Measurements from ENCODE around the gene HSD17B8. TPM values are rescaled to one million over a fixed set of nuclear protein-coding genes. Genes with fewer than 3 reads are reported as not detected.

Gene HSD17B8
- total RNA-seq, 2 donors from 2014 or later = 10.3 to 31.4 TPM

DNA sequence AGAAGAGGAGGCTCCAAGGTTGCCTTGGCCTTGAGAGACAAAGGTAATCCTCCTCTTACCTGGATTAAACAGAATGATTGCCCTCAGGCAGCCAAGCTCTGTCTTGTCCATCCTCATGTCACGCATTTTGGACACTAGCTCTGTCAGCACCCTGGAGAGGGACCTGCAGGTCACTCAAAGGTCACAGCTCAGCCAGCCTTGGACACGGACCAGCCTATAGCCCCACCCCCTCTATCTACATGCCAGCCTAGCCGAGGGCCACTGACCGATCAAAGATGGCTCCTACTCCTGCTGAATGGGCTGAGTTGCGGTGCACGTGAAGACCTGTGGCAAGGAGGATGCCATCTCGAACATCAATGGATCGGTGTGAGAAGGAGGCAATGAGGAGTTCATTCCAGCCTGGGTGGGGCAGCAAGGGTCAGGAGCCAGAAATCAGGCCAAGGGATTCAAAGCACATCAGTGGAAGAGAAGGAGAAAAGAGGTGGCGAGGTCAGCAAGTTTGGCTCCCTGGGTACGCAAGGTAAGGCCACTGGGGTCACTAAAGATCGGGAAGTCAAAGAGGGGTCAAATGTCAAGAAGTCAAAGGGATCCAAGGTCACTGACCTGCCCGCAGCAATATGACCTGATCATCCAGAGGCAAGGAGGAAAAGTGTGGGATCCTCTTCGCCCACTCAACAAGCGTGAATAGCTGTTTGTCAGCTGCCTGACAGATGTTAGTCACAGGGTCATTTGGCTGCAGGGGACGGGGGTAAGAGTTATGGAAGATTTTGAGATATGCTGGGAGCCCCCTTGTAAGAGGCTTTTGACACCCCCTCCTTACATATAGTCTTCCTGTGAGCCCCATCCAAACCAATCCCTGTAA lies 8.9 kb upstream of the HSD17B8 start:
- Histone ChIP-seq H3K36me3 (peaks cover 29% of the 10 kb centered on the region), H3K9me3 (no peaks in the 10 kb centered on the region), H3K27ac (no peak overlapping the region), H3K4me3 (no peak overlapping the region), H3K27me3 (no peaks in the 10 kb centered on the region), H3K4me1 (peaks cover 0 to 51% of the 10 kb centered on the region in 2 donors)
- no peak for DNase-seq (ENCODE audit: low spot score)
- TF ChIP-seq, protein P1, sequence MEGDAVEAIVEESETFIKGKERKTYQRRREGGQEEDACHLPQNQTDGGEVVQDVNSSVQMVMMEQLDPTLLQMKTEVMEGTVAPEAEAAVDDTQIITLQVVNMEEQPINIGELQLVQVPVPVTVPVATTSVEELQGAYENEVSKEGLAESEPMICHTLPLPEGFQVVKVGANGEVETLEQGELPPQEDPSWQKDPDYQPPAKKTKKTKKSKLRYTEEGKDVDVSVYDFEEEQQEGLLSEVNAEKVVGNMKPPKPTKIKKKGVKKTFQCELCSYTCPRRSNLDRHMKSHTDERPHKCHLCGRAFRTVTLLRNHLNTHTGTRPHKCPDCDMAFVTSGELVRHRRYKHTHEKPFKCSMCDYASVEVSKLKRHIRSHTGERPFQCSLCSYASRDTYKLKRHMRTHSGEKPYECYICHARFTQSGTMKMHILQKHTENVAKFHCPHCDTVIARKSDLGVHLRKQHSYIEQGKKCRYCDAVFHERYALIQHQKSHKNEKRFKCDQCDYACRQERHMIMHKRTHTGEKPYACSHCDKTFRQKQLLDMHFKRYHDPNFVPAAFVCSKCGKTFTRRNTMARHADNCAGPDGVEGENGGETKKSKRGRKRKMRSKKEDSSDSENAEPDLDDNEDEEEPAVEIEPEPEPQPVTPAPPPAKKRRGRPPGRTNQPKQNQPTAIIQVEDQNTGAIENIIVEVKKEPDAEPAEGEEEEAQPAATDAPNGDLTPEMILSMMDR (IDR thresholded peaks at IDR 0.05) = no peak

DNA sequence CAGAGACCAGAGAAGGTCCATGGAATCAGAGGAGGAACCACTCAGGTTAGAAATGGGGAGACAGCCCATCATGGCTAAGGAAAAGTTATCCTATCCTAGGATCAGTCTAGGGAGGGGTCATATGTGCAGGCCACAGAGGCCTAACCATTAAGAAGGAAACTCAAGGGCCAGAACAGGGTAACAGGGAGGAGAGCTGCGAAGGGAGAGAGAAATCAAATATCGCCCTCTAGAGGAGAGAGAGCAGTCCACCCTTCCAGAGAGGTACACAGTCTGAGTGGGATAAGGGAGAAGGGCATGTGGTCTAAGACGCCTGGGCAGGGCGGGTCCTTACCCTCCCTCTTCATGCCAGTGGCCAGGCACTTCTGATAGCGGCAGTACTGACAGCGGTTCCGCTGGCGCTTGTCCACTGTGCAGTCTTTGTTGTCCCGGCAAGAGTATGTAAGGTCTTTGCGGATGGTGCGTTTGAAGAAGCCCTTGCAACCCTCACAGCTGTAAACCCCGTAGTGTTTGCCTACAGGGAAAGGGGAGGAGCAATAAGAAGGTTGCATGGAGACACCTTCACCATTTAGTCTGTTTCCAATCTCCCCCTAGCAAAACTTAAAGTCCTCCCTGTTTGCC lies 6.9 kb upstream of the HSD17B8 start:
- Histone ChIP-seq H3K36me3 (peaks cover 39% of the 10 kb centered on the region), H3K27ac (peak overlapping the region in 1 of 2 donors; percentile 15), H3K9me3 (no peaks in the 10 kb centered on the region), H3K27me3 (no peaks in the 10 kb centered on the region), H3K4me3 (no peak overlapping the region), H3K4me1 (peaks cover 0 to 49% of the 10 kb centered on the region in 2 donors)
- DNase-seq (ENCODE audit: low spot score) = no peak
- TF ChIP-seq, protein P1 (IDR thresholded peaks at IDR 0.05) = peak; percentile 70 to 79

DNA sequence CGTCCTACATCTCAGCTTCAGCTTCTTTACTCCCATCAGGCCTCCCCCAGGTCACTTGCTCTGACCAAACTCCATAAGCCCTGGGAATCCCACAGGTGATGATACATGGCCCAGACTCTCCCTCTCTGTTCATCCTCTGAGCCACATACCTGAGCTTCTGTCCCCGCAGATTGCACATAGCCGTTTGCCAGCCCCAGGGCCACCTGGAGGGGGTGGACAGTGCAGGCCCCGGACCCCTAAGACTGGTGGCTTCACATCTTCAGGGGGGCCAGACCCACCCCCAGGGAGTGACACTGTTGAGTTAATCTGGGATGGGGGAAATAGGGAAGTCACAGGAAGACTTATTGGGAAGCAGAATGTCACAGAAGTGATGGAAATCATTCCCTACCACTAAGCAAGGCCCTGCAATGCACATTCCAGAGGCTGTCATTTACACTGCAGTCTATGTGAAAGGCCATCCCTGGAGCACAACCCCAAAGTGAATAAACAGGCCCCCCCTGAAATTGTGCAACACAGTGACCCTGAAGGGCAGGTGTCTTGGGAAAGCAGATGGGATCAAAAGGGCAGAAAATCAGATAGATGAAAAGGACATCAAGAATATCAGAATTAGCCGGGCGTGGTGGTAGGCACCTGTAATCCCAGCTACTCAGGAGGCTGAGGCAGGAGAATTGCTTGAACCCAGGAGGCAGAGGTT lies 6.1 kb upstream of the HSD17B8 start:
- Histone ChIP-seq H3K9me3 (no peaks in the 10 kb centered on the region), H3K4me1 (peaks cover 0 to 51% of the 10 kb centered on the region in 2 donors), H3K4me3 (no peak overlapping the region), H3K36me3 (peaks cover 46% of the 10 kb centered on the region), H3K27ac (no peak overlapping the region), H3K27me3 (no peaks in the 10 kb centered on the region)
- no peak for DNase-seq (ENCODE audit: low spot score)
- TF ChIP-seq, protein P1 (IDR thresholded peaks at IDR 0.05) = no peak

DNA sequence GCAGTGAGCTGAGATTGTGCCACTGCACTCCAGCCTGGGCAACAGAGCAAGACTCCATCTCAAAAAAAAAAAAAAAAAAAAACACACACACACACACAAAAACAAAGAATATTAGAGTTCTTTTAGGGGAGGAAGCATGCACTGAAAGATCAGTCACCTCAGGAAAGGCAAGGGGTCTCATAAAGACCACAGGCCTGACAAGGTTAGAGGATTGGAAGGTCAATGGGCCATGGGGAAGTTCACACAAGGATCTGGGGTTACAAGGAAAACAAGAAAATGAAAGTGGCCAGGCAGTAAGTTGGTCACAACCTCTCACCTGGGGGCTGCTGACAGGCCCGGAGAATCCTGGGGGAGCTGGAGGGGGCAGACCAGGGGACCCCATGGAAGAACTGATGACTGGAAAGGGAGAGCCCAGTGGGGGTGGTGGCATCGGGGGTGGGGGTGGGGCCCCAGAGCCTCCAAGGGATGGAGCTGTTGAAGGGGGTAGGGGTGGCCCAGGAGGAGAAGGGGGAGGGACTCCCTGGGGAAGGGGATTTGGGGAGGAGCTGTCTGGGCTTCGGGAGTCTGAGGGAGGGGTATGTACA lies 5.5 kb upstream of the HSD17B8 start:
- peaks cover 0 to 54% of the 10 kb centered on the region in 2 donors for H3K4me1 ChIP-seq
- H3K27ac ChIP-seq = peak overlapping the region; percentile 94 to 95
- H3K9me3 ChIP-seq = no peaks in the 10 kb centered on the region
- H3K27me3 ChIP-seq = no peaks in the 10 kb centered on the region
- DNase-seq (ENCODE audit: low spot score) = no peak
- peaks cover 53% of the 10 kb centered on the region for H3K36me3 ChIP-seq
- TF ChIP-seq, protein P1 (IDR thresholded peaks at IDR 0.05) = no peak
- H3K4me3 ChIP-seq = peak overlapping the region; percentile 58 to 74

DNA sequence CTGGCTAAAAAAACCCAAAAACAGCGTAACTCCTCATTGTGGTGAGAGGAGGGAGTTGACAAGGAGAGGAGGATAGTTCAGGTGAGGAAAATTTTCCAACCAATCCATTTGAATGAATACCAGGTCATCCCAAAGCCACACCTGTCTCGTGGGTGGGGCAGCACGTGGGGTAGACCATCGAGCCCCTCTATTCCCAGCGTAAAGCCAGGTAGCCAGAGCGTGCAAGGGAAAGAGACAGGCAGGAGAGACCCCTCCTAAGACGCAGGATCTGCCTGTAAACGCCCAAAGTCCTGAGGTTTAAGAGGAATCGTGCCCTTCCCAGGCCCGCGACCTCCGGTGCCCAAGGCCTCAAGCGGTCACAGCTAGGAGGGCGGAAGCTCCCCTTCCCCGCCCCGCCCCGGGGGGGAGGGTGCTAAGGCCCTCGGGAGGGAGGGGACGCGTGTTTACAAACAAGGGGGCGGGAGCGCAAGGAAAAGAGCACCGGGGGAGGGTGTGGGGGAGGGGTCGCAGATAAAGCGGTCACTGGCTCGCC lies 4.7 kb upstream of the HSD17B8 start:
- Histone ChIP-seq H3K4me3 (peak overlapping the region; percentile 58 to 74), H3K36me3 (peaks cover 51% of the 10 kb centered on the region), H3K4me1 (peaks cover 0 to 59% of the 10 kb centered on the region in 2 donors), H3K9me3 (no peaks in the 10 kb centered on the region), H3K27me3 (no peaks in the 10 kb centered on the region), H3K27ac (peak overlapping the region; percentile 94 to 95)
- DNase-seq (ENCODE audit: low spot score) = peak; percentile 68
- TF ChIP-seq, protein P1 (IDR thresholded peaks at IDR 0.05) = no peak
